Stomach smooth muscle (tissue), 2 donors: ENCODE measurements around the gene ABCA2.
A peak's percentile ranks its signal among the peaks of the same experiment; 100 is the strongest.

Source experiments
- H3K27ac ChIP-seq: one replicate; pipeline ENCODE4 v1.7.0; 2013; ENCODE audit warnings: mild to moderate bottlenecking, low read length, inconsistent platforms
- H3K27me3 ChIP-seq, 2 donors: one replicate each; pipeline ENCODE4 v1.7.0; 2013; ENCODE audit warnings: low read length in 2 of 2; ENCODE audit not compliant: insufficient read depth in 2 of 2, control insufficient read depth in 1 of 2
- H3K36me3 ChIP-seq, 2 donors: one replicate each; pipeline ENCODE4 v1.7.0; 2013; ENCODE audit warnings: low read length in 2 of 2; ENCODE audit not compliant: control insufficient read depth in 2 of 2, insufficient read depth in 2 of 2
- H3K4me1 ChIP-seq: one replicate; pipeline ENCODE4 v1.7.0; 2013; ENCODE audit warnings: low read length; ENCODE audit not compliant: control insufficient read depth, insufficient read depth
- H3K4me3 ChIP-seq, 2 donors: one replicate each; pipeline ENCODE4 v1.7.0; 2013; ENCODE audit warnings: low read length in 2 of 2
- H3K9ac ChIP-seq, 2 donors: one replicate each; pipeline ENCODE4 v1.7.0; 2013; ENCODE audit warnings: low read length in 2 of 2, mild to moderate bottlenecking in 1 of 2
- H3K9me3 ChIP-seq, 2 donors: one replicate each; pipeline ENCODE4 v1.7.0; 2013; ENCODE audit warnings: low read length in 2 of 2; ENCODE audit not compliant: control insufficient read depth in 2 of 2
- donor health status: healthy.
- donor health status: Pancreatic carcinoma.

The ABCA2 gene

DNA sequence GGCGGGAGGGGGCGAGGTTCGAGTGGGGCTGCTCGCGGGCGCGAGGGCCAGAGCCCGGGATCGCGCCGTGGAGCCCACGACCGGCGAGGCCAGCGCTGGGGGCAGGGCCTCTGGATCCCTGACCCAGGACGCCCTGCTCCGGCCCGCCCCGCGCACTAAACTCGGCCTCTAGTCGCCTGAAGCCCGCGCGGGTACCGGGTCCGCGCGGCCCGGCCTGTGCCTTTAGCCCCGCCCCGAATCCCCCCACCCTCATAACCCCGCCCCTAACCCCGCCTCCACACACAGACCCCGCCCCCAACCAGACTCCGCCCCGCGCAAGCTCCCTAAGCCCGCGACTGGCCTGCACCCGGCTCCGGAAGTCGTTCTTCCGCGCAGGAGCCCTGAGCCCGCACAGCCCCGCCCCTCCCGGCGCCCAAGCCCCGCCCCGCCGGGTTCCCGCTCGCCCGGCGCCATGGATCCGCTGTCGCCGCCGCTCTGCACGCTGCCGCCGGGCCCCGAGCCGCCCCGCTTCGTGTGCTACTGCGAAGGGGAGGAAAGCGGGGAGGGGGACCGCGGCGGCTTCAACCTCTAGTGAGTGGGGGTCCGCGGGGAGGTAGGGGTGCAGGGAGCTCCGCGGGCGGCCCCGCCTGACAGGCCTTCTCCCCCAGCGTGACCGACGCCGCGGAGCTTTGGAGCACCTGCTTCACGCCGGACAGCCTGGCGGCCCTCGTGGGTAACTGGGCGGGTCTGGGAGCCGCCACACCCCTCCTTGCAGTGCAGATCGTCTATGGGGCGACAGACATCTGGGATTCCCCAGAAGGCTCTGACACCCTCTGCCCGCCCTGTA lies 35.8 kb downstream of the ABCA2 start, which contains the start of gene PAXX:
PAXX (plus strand) TSS at position 430 of the 826 bp plus-strand sequence; CDS start at position 452, 22 bp downstream.
- H3K36me3 ChIP-seq: peaks cover 0 to 2% of the 10 kb centered on the region in 2 donors
- peak within 1 kb of the TSS; percentile 84 to 85 for H3K4me3 ChIP-seq
- peaks cover 0 to 4% of the 10 kb centered on the region in 2 donors for H3K9me3 ChIP-seq
- H3K27me3 ChIP-seq: peaks cover 9 to 24% of the 10 kb centered on the region in 2 donors
- peak within 1 kb of the TSS; percentile 54 to 69 for H3K9ac ChIP-seq
- peaks cover 37% of the 10 kb centered on the region for H3K4me1 ChIP-seq
- H3K27ac ChIP-seq: no peak within 1 kb of the TSS

DNA sequence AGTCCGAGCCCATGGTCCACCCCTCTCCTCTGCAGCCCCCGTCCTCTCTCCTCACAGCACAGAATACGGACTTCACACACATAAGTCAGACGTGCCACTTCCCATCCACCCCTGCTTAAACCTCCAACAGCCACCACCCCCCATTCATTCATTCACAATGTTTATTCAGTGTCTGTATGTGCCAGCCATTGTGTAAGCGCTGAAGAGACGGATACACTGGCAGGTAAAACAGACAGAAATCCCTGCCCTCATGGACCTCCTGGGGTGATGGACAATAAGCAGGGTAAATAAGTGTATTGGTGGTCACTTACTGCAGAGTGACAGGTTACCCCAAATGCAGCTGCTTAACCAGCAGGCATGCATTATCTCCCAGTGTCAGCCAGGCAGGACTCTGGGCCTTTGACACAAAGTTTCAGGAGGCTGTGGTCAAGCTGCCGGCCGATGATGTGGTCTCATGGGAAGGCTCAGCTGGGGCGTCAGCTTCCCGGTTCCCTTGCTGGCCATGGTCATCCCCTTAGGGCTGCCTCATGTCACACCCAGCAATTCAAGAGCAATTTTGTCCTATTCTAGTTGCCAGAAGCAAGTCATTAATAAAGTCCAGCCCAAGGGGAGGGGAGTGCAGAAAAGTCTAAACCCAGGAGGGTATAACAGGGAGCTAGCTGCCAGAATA lies 37.7 kb downstream of the ABCA2 start:
- peaks cover 0 to 4% of the 10 kb centered on the region in 2 donors for H3K9me3 ChIP-seq
- peaks cover 7 to 18% of the 10 kb centered on the region in 2 donors for H3K27me3 ChIP-seq
- no peak overlapping the region for H3K27ac ChIP-seq
- H3K4me3 ChIP-seq: no peak overlapping the region
- H3K4me1 ChIP-seq: peaks cover 24% of the 10 kb centered on the region
- H3K36me3 ChIP-seq: peaks cover 0 to 2% of the 10 kb centered on the region in 2 donors
- H3K9ac ChIP-seq: no peak overlapping the region

DNA sequence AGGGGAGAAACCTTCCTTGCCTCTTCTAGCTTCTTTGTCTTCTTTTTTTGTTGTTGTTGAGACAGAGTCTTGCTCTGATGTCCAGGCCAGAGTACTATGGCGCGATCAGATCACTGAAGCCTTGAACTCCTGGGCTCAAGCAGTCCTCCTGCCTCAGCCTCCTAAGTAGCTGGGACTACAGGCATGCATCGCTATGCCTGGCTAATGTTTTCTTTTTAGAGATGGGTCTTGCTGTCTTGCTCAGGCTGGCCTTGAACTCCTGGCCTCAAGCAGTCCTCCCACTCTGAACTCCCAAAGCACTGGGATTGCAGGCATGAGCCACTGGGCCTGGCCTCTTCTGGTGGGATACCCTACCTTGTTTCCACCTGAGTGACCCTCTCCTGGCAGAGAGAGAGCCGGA lies 39.2 kb downstream of the ABCA2 start:
- Histone ChIP-seq H3K9me3 (peaks cover 0 to 4% of the 10 kb centered on the region in 2 donors), H3K36me3 (peaks cover 0 to 2% of the 10 kb centered on the region in 2 donors), H3K4me3 (no peak overlapping the region), H3K27me3 (peaks cover 11 to 20% of the 10 kb centered on the region in 2 donors), H3K4me1 (peaks cover 15% of the 10 kb centered on the region), H3K27ac (no peak overlapping the region), H3K9ac (no peak overlapping the region)

DNA sequence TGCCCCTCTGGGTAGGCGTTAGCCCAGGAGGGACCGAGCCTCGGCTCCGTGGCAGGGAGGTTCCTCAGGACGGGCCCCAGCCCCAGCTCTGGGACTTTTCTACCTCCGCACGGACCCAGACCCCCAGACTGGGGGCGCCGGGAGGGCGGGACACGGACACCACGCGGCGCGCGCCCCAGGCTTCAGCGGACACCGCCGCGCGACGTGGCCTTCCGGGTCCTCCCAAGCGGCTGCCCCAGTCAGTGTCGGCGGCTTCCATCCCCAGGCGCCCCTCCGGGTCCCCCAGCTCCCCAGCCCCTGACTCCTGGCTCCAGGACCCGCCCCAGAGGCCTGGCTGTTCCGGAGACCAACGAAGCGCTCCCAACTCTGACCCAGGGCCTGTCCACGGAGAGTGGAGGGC lies 42.2 kb downstream of the ABCA2 start:
- no peak overlapping the region for H3K4me3 ChIP-seq
- no peak overlapping the region for H3K27ac ChIP-seq
- no peak overlapping the region for H3K9ac ChIP-seq
- no peaks in the 10 kb centered on the region for H3K36me3 ChIP-seq
- peaks cover 0 to 4% of the 10 kb centered on the region in 2 donors for H3K9me3 ChIP-seq
- no peaks in the 10 kb centered on the region for H3K4me1 ChIP-seq
- peaks cover 17 to 25% of the 10 kb centered on the region in 2 donors for H3K27me3 ChIP-seq

DNA sequence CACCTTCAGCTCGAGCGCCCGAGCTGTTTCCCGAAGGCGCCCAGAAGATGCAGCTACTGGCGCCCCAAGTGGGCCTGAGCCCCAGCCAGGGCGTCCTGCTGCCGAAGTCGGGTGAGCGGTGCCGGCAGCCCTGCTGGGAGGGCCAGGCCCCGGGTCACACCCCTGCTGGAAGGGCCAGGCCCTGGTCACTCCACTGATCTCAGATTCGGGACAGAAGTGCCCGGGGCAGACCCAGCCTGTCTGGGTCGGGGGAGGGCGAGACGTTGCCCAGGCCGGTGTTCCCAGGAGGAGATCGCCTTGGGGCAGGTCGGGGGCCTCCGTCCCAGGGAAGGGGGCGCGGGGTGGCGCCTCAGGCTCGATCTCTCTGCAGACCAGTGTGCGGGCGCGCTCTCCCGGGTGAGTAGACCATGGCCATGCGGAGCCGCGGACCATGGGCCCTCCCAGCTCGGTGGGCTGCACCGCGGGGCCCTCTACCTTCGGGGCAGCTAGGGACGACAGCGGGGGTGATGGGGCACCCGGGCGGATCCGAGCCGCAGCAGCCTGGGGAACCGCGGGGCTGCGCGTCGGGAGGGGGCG lies 42.9 kb downstream of the ABCA2 start:
- Histone ChIP-seq H3K36me3 (no peaks in the 10 kb centered on the region), H3K27me3 (peaks cover 21 to 25% of the 10 kb centered on the region in 2 donors)

DNA sequence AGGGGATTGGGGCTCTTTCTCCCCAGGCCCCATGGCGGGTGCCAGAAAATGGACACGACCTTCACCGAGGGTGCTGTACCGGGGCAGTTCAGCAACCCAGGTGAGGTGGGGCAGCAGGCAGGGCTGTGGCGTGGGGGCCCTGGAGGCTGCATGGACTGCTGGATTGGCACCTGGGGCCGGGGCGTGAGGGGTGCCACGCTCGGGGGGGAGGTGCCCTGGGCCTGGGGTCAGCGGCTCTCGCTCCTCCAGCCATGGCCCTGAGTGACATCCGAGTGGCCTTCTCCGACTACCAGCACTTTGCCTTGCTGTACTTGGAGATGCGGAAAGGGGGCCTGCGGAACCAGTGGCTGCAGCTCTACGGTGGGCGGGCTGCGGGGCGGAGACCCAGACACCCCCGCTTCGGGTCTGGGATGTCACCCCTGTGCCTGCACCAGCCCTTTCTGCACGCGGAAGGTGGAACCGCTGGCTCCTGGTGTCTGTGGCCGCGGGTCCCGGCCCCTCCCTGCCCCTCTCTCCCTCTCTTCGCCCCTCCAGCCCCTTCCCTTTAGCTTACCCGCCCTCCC lies 43.5 kb downstream of the ABCA2 start:
- Histone ChIP-seq H3K27me3 (peaks cover 21 to 25% of the 10 kb centered on the region in 2 donors), H3K36me3 (no peaks in the 10 kb centered on the region), H3K4me3 (no peak overlapping the region), H3K9ac (no peak overlapping the region), H3K9me3 (no peaks in the 10 kb centered on the region), H3K27ac (no peak overlapping the region), H3K4me1 (no peaks in the 10 kb centered on the region)

More for the DNA sequence above, 42.9 kb downstream of the ABCA2 start:
- Histone ChIP-seq H3K9me3 (no peaks in the 10 kb centered on the region), H3K9ac (no peak overlapping the region), H3K4me3 (no peak overlapping the region), H3K4me1 (no peaks in the 10 kb centered on the region), H3K27ac (no peak overlapping the region)

DNA sequence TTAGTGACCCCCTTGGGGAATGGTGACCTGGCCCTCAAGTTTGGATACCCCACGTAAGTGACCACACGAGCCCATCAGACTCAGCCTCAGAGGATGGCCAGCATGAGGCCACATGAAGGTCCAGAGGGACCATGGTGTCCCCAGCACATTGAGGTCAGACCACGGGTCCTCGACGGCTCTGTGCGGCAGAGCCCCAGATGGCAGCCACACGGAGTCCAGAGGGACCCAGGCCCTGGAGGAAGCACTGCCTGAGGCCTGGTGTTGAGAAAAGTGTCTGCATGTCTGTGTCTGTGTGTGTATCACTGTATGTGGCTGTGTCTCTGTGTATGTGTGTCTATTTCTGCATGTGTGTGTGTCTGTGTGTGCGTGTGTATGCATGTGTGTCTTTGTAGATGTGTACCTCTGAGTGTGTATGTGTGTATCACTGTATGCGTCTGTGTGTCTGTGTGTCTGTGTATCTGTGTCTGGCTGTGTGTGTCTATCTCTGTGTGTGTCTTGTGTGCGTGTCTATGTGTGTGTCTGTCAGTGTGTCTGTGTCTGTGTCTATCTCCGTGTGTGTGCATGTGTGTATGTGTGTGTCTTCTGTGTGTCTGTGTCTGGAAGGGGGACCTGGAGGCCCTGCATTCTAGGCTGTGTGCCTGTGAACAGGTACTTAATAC lies 44.3 kb downstream of the ABCA2 start:
- no peak overlapping the region for H3K9ac ChIP-seq
- H3K36me3 ChIP-seq: no peaks in the 10 kb centered on the region
- peaks cover 21 to 25% of the 10 kb centered on the region in 2 donors for H3K27me3 ChIP-seq
- H3K27ac ChIP-seq: no peak overlapping the region
- H3K4me1 ChIP-seq: no peaks in the 10 kb centered on the region
- no peaks in the 10 kb centered on the region for H3K9me3 ChIP-seq
- H3K4me3 ChIP-seq: no peak overlapping the region

DNA sequence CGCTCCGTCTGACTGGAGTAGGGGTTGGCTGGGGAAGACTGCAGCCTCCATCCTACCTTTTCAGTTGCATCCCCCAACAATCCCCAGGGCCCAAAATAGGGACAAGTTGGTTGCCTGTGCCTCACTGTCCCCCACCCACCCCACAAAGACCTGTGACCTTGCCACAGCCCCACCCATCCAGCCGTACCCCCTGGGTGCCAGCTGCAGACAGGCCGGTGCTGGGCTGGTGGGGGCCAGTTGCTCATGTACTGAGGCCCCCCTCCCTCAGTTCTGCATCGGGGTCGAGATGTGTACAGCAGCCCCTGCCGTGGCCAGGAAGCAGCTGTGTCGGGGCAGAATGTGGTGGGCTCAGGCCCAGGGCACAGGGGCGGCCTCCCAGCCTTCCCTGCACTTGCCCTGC lies 44.9 kb downstream of the ABCA2 start:
- H3K9me3 ChIP-seq: no peaks in the 10 kb centered on the region
- no peak overlapping the region for H3K4me3 ChIP-seq
- peaks cover 21 to 25% of the 10 kb centered on the region in 2 donors for H3K27me3 ChIP-seq
- H3K9ac ChIP-seq: no peak overlapping the region
- no peak overlapping the region for H3K27ac ChIP-seq
- no peaks in the 10 kb centered on the region for H3K36me3 ChIP-seq
- peaks cover under 1% of the 10 kb centered on the region for H3K4me1 ChIP-seq

DNA sequence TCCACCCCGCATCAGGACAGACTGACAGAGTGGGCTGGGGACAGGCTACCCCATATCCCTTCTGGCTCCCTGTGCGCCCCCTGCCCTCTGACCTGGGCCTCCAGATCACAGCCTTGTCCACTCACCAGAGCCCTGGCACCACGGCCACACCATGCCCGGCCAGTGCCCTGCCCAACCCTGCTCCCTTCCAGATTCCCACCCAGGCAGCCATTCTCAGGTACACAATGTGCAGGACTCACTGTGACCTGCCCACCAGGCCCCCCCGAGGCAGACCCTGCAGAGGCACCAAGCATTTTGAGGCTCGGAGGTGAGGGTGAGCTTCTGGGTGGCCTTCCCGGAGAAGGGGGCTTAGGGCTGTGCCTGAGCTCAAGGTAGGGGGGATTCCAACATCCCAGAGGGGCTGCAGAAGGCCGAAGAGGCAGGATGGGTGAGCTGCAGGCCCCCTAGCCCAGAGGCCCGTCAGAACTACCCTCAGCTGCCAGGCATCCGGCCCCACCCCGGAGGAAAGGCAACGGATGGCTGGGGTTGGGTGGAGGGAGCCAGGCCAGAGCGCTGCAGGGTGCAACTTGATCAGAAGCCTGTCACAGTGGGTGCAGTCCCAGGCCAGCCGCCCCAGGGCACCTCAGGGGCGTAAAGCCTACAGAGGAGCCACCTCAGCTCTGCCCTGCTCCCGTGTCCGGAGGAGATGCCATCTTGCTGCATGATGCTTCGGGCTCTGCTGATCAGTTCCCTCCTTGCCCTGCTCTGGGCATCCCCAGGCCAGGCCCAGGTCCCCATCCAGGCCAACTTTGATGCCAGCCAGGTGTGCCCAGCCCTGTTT lies 45.6 kb downstream of the ABCA2 start, which contains the start of gene LCNL1:
LCNL1 (plus strand) TSS at position 762 of the 820 bp plus-strand sequence. CDS start 594 bp downstream, outside the sequence.
- Histone ChIP-seq H3K4me1 (peaks cover 8% of the 10 kb centered on the region), H3K27ac (no peak within 1 kb of the TSS), H3K9me3 (no peaks in the 10 kb centered on the region), H3K27me3 (peaks cover 21 to 32% of the 10 kb centered on the region in 2 donors), H3K36me3 (no peaks in the 10 kb centered on the region), H3K4me3 (no peak within 1 kb of the TSS), H3K9ac (no peak within 1 kb of the TSS)
